K562 (cell line): ENCODE results near the gene RHBDF2. TPM values are rescaled to one million over a fixed set of nuclear protein-coding genes. Genes with fewer than 3 reads are reported as not detected.
A peak's percentile ranks its signal among the peaks of the same experiment; 100 is the strongest.

Source experiments
- ATAC-seq: fragments of 200-7000 bp; cut with Tn5 transposase; 3 replicates; pipeline ENCODE4 v1.9.1; 2020; ENCODE audit warnings: moderate library complexity
- BruUV-seq: library from RNA; stranded (reverse); fragments of 400-500 nt; replicated peaks from 2 replicates; lab custom pipeline; 2021; lab: Mats Ljungman, UMichigan
- CTCF ChIA-PET: fragments of 300-600 bp; formaldehyde crosslinking; extraction: SDS; loops from one replicate; lab custom pipeline; 2021; ENCODE audit warnings: low intra/inter-chr PET ratio; lab: Yijun Ruan, JAX
- POLR2A ChIA-PET: fragments of 300-600, 350-650 bp; sonication (Branson Sonifier 250); formaldehyde crosslinking; extraction: SDS; loops from one replicate; lab custom pipeline; 2021; ENCODE audit warnings: antibody characterized with exemption, inconsistent platforms; lab: Yijun Ruan, JAX
- DNase-seq, 4 experiments: peaks; one replicate each; pipeline versions ENCODE4 v3.0.0 to v3.0.0-alpha.2; 2011 to 2018; ENCODE audit warnings: low spot score in 3 of 4, mixed read lengths in 3 of 4; ENCODE audit errors: extremely low read depth in 1 of 4
- FAIRE-seq: peaks from 2 replicates; lab custom pipeline; 2011; peaks lifted over from hg19 to GRCh38; lab: Jason Lieb, UNC
- H2AFZ ChIP-seq: 2 replicates; pipeline ENCODE4 v1.6.0; 2011; ENCODE audit warnings: low read depth, low read length, control low read depth, inconsistent platforms
- H3K27ac ChIP-seq: fragments of 200-600 bp; 3 replicates; pipeline ENCODE4 v1.8.0; 2011; ENCODE audit warnings: low read depth, mild to moderate bottlenecking, control low read depth, inconsistent platforms, low read length, moderate library complexity, mixed read lengths; ENCODE audit errors: extremely low read depth
- H3K27me3 ChIP-seq, 2 experiments: fragments of 300-600 bp in 1 of 2; 2 replicates in 1 of 2; 3 replicates in 1 of 2; pipeline versions ENCODE4 v1.6.0 to v1.8.0; 2011; ENCODE audit warnings: inconsistent platforms in 2 of 2, low read length in 2 of 2, mild to moderate bottlenecking in 1 of 2, mixed read lengths in 1 of 2, moderate library complexity in 1 of 2; ENCODE audit not compliant: control insufficient read depth in 2 of 2, insufficient read depth in 2 of 2
- H3K36me3 ChIP-seq: fragments of 300-600 bp; 3 replicates; pipeline ENCODE4 v1.8.0; 2011; ENCODE audit warnings: mild to moderate bottlenecking, low read length, inconsistent platforms; ENCODE audit not compliant: control insufficient read depth, insufficient read depth
- H3K4me1 ChIP-seq, 2 experiments: fragments of 200-600 bp in 1 of 2; replicated peaks in 1 of 2; 2 replicates in 1 of 2; 3 replicates in 1 of 2; pipeline versions ENCODE4 v1.5.1 to v1.8.0; 2011; ENCODE audit warnings: inconsistent platforms in 2 of 2, low read length in 2 of 2, mild to moderate bottlenecking in 1 of 2, mixed read lengths in 1 of 2, moderate library complexity in 1 of 2; ENCODE audit not compliant: control insufficient read depth in 2 of 2, insufficient read depth in 2 of 2
- H3K4me2 ChIP-seq: 2 replicates; pipeline ENCODE4 v1.6.1; 2011; ENCODE audit warnings: low read length, control low read depth, inconsistent platforms, mixed read lengths; ENCODE audit not compliant: insufficient read depth
- H3K4me3 ChIP-seq: fragments of 200-600 bp; sonication (generic), shearing (Covaris generic); 2 replicates; pipeline ENCODE4 v1.5.1; 2016; ENCODE audit warnings: control low read depth, inconsistent platforms
- H3K79me2 ChIP-seq: fragments of 200-600 bp; 3 replicates; pipeline ENCODE4 v1.8.0; 2011; ENCODE audit warnings: low read length, inconsistent platforms; ENCODE audit not compliant: control insufficient read depth, insufficient read depth
- H3K9ac ChIP-seq, 2 experiments: 2 replicates each; pipeline versions ENCODE4 v1.6.0 to v1.6.1; 2011; ENCODE audit warnings: low read depth in 2 of 2, low read length in 2 of 2, control low read depth in 1 of 2, inconsistent platforms in 1 of 2, mild to moderate bottlenecking in 1 of 2, mixed read lengths in 1 of 2; ENCODE audit not compliant: insufficient read depth in 1 of 2
- H3K9me1 ChIP-seq: one replicate; pipeline ENCODE4 v1.6.0; 2011; ENCODE audit warnings: inconsistent platforms, mild to moderate bottlenecking, low read length, moderate library complexity; ENCODE audit not compliant: control insufficient read depth, insufficient read depth
- H3K9me3 ChIP-seq: replicated peaks from 2 replicates; pipeline ENCODE4 v1.5.1; 2011; ENCODE audit warnings: low read depth, low read length, inconsistent platforms; ENCODE audit not compliant: control insufficient read depth, insufficient read depth
- H4K20me1 ChIP-seq: replicated peaks from 2 replicates; pipeline ENCODE4 v1.6.1; 2011; ENCODE audit warnings: low read length, inconsistent platforms, mixed read lengths; ENCODE audit not compliant: control insufficient read depth, insufficient read depth
- BMI1 ChIP-seq: fragments of 150-350 bp; IDR thresholded peaks from 2 replicates; pipeline ENCODE4 v1.6.1; 2014; ENCODE audit warnings: low read length
- BRCA1 ChIP-seq, 2 experiments: fragments of 450-650 bp in 1 of 2; sonication (generic) in 1 of 2; formaldehyde crosslinking in 1 of 2; IDR thresholded peaks; 2 replicates each; pipeline versions ENCODE4 v1.5.0 to v1.6.1; 2017 to 2020; ENCODE audit warnings: mild to moderate bottlenecking in 1 of 2, missing genetic modification reagents in 1 of 2
- ILF3 ChIP-seq: fragments of 450-650 bp; IDR thresholded peaks from 2 replicates; pipeline ENCODE4 v1.6.1; 2018; ENCODE audit warnings: antibody characterized with exemption, mild to moderate bottlenecking, moderate library complexity, borderline replicate concordance
- KDM2B ChIP-seq: fragments of 250-450 bp; sonication (Bioruptor Pico); IDR thresholded peaks from 2 replicates; pipeline ENCODE4 v1.8.0; 2021; ENCODE audit warnings: mild to moderate bottlenecking, moderate library complexity
- NCOA1 ChIP-seq: fragments of 450-650 bp; IDR thresholded peaks from 2 replicates; pipeline ENCODE4 v1.6.1; 2016; ENCODE audit warnings: low read depth
- NR1H2 ChIP-seq: sonication (generic); formaldehyde crosslinking; IDR thresholded peaks from 2 replicates; pipeline ENCODE4 v1.4.0; 2020; ENCODE audit warnings: mild to moderate bottlenecking, missing genetic modification reagents
- PRMT5 ChIP-seq: sonication (generic); formaldehyde crosslinking; IDR thresholded peaks from 2 replicates; pipeline ENCODE4 v1.5.0; 2020; ENCODE audit warnings: missing genetic modification reagents
- RBM25 ChIP-seq: fragments of 200-400 bp; formaldehyde crosslinking; IDR thresholded peaks from 2 replicates; pipeline ENCODE4 v1.6.1; 2018; ENCODE audit warnings: low read length, low read depth, moderate library complexity; ENCODE audit not compliant: severe bottlenecking
- STAT5B ChIP-seq: fragments of 250-450 bp; sonication (Bioruptor Pico); IDR thresholded peaks from 2 replicates; pipeline ENCODE4 v1.8.0; 2021; ENCODE audit warnings: mild to moderate bottlenecking, inconsistent platforms
- TBP ChIP-seq: optimal IDR thresholded peaks from 2 replicates; pipeline ENCODE3; 2011; ENCODE audit warnings: low read depth, low read length, improper control_type of control experiment
- WGBS: fragments of 100-300 bp; shearing (Covaris generic); methylation state at CpG from one replicate; pipeline ENCODE4 v1.1.6; 2016; ENCODE audit warnings: low coverage, mixed read lengths; ENCODE audit not compliant: insufficient coverage; ENCODE audit errors: missing lambda C conversion rate; 5-methylcytosine and 5-hydroxymethylcytosine counted together
- in situ Hi-C: fragments of 300-500 bp; cut with MboI; formaldehyde crosslinking; loops from 4 replicates; pipeline ENCODE4 v1.15.0; 2018; ENCODE audit warnings: inconsistent platforms, mixed read lengths
- intact Hi-C: fragments of 100-400 bp; cut with micrococcal nuclease; formaldehyde crosslinking; loops from 2 replicates; pipeline ENCODE4 v1.14.2; 2022
- polyA plus RNA-seq, 8 experiments: library from polyadenylated mRNA; depleted of rRNA in 4 of 8; stranded (reverse) in 5 of 8; unstranded in 3 of 8; fragments of >200 nt; fragmentation: Nextera tagmentation in 2 of 8; fragmentation: Illumina TruSeq in 1 of 8; extraction: Ambion mirVana in 2 of 8; extraction: Trizol in 1 of 8; gene quantifications; 2 replicates each; pipeline versions ENCODE4 v1.2.1 to v1.2.3, GENCODE V29; 2011 to 2014; ENCODE audit warnings: inconsistent platforms in 1 of 8, missing spikeins in 1 of 8
- total RNA-seq, 7 experiments: library from RNA; depleted of rRNA in 6 of 7; stranded (reverse); fragments of >200 nt in 6 of 7; fragmentation: Illumina TruSeq in 2 of 7; extraction: Trizol in 2 of 7; gene quantifications; 2 replicates each; pipeline versions ENCODE4 v1.2.1 to v1.2.3, GENCODE V29; 2011 to 2021; ENCODE audit warnings: low replicate concordance in 1 of 7

Gene RHBDF2
- total and polyA plus RNA-seq, 9 of the 15 experiments (the other 6 are each of a cell fraction or from before 2014, with no cell fraction given), result 0.04 to 2.8 (median 1.1) TPM

- no peaks in the 10 kb centered on the region for H3K79me2 ChIP-seq
- no peak for DNase-seq
- peaks cover 11 to 65% of the 10 kb centered on the region in 2 experiments; a peak in 4 of 5 replicates for H3K4me1 ChIP-seq
- H2AFZ ChIP-seq, result no peak overlapping the region
- H3K36me3 ChIP-seq, result no peaks in the 10 kb centered on the region
- H3K4me2 ChIP-seq, result no peak overlapping the region
- CTCF ChIA-PET, result no interaction called here
- peak overlapping the region in 1 of 2 experiments; percentile 60; a peak in 1 of 4 replicates for H3K9ac ChIP-seq
- WGBS, result 53% methylated on average over 10 of the region's 10 CpGs
- no peak for FAIRE-seq
- no peaks in the 10 kb centered on the region for H3K9me3 ChIP-seq
- intact Hi-C loops (no loop called here), in situ Hi-C loops (no loop called here)
- POLR2A ChIA-PET, result interaction anchor here (0.6 to 1.0 kb wide), 3 partner anchors 36 to 641 kb away, joined by 3 to 4 read pairs (median 4); no protein-coding TSS in a partner anchor
- ATAC-seq, result no peak
- no TSS peak for BruUV-seq
- no peak overlapping the region for H3K4me3 ChIP-seq
- H3K27ac ChIP-seq, result no peak overlapping the region
- no peaks in the 10 kb centered on the region for H3K27me3 ChIP-seq
- TF ChIP-seq ILF3 (no peak), NCOA1 (no peak), STAT5B (no peak), PRMT5 (CRISPR knock-in tag) (no peak)
- no peaks in the 10 kb centered on the region for H4K20me1 ChIP-seq
- no peaks in the 10 kb centered on the region for H3K9me1 ChIP-seq
Observed at GRCh38 chr17:76542566-76542971, 41.3 kb upstream of the RHBDF2 start.

- H2AFZ ChIP-seq, result peak overlapping the region; percentile 91; the same call in 1 of the 2 replicates
- no peak overlapping the region; the same call in 2 of the 3 replicates for H3K27ac ChIP-seq
- peak overlapping the region in 1 of 2 experiments; percentile 60; a peak in 1 of 4 replicates for H3K9ac ChIP-seq
- in situ Hi-C loops (no loop called here), intact Hi-C loops (no loop called here)
- no peak overlapping the region for H3K4me2 ChIP-seq
- H3K9me1 ChIP-seq, result no peaks in the 10 kb centered on the region
- DNase-seq (no peak), FAIRE-seq (no peak), ATAC-seq (no peak)
- TF ChIP-seq TBP (no peak), BRCA1 (IDR thresholded peaks at IDR 0.05) (no peak), BRCA1 (CRISPR knock-in tag; IDR thresholded peaks at IDR 0.05) (no peak), BMI1 (no peak), RBM25 (no peak), KDM2B (no peak), NR1H2 (CRISPR knock-in tag) (no peak)
- WGBS, result 92% methylated on average over 10 of the region's 10 CpGs
- ChIA-PET POLR2A (interaction anchor here (0.5 to 3.0 kb wide), 4 partner anchors 10 to 18 kb away, joined by 3 to 26 read pairs (median 4); no protein-coding TSS in a partner anchor), CTCF (no interaction called here)
- H3K9me3 ChIP-seq, result no peaks in the 10 kb centered on the region
- H3K4me3 ChIP-seq, result no peak overlapping the region
- H4K20me1 ChIP-seq, result no peaks in the 10 kb centered on the region
- H3K4me1 ChIP-seq, result peaks cover 11 to 60% of the 10 kb centered on the region in 2 experiments; a peak in 4 of 5 replicates
- no TSS peak for BruUV-seq
- no peaks in the 10 kb centered on the region for H3K79me2 ChIP-seq
- H3K27me3 ChIP-seq, result no peaks in the 10 kb centered on the region
- H3K36me3 ChIP-seq, result no peaks in the 10 kb centered on the region
Observed at GRCh38 chr17:76541739-76542454, 40.7 kb upstream of the RHBDF2 start.
